SK-N-MC (cell line): ENCODE measurements around the gene ORMDL2.
A peak's percentile ranks its signal among the peaks of the same experiment; 100 is the strongest.

Experiments used
- DNase-seq: peaks from one replicate; pipeline ENCODE4 v3.0.0-alpha.2; 2011; ENCODE audit warnings: low read depth, low spot score
- H3K27ac ChIP-seq: fragments of 200-600 bp; sonication (generic); 2 replicates; pipeline ENCODE4 v1.5.1; 2016; ENCODE audit warnings: mixed run types
- H3K36me3 ChIP-seq: fragments of 200-600 bp; sonication (generic); 2 replicates; pipeline ENCODE4 v1.6.1; 2017; ENCODE audit warnings: antibody characterized with exemption, low read length, mixed read lengths; ENCODE audit not compliant: insufficient read depth
- H3K4me3 ChIP-seq: fragments of 200-600 bp; sonication (generic); 2 replicates; pipeline ENCODE4 v1.5.1; 2016
- H3K9ac ChIP-seq: fragments of 200-600 bp; sonication (generic); 2 replicates; pipeline ENCODE4 v1.8.0; 2017; ENCODE audit warnings: mixed run types, mixed read lengths; ENCODE audit not compliant: insufficient read length
- H3K9me3 ChIP-seq: fragments of 200-600 bp; sonication (generic); 2 replicates; pipeline ENCODE4 v1.6.1; 2017; ENCODE audit warnings: low read depth, mild to moderate bottlenecking, antibody characterized with exemption, low read length, moderate library complexity, mixed read lengths
- EZH2 ChIP-seq: fragments of 200-600 bp; sonication (generic); IDR thresholded peaks from one replicate; pipeline ENCODE4 v1.6.1; 2017; ENCODE audit warnings: antibody characterized with exemption
- FOXP2 ChIP-seq: optimal IDR thresholded peaks from 2 replicates; pipeline ENCODE3; 2011; ENCODE audit warnings: mild to moderate bottlenecking, moderate library complexity; ENCODE audit not compliant: insufficient read depth; ENCODE audit errors: extremely low read length, control extremely low read depth
- POLR2AphosphoS5 ChIP-seq: IDR thresholded peaks from 2 replicates; pipeline ENCODE4 v1.6.1; 2012; ENCODE audit warnings: mild to moderate bottlenecking, low read depth, low read length, borderline replicate concordance

The ORMDL2 gene

DNA sequence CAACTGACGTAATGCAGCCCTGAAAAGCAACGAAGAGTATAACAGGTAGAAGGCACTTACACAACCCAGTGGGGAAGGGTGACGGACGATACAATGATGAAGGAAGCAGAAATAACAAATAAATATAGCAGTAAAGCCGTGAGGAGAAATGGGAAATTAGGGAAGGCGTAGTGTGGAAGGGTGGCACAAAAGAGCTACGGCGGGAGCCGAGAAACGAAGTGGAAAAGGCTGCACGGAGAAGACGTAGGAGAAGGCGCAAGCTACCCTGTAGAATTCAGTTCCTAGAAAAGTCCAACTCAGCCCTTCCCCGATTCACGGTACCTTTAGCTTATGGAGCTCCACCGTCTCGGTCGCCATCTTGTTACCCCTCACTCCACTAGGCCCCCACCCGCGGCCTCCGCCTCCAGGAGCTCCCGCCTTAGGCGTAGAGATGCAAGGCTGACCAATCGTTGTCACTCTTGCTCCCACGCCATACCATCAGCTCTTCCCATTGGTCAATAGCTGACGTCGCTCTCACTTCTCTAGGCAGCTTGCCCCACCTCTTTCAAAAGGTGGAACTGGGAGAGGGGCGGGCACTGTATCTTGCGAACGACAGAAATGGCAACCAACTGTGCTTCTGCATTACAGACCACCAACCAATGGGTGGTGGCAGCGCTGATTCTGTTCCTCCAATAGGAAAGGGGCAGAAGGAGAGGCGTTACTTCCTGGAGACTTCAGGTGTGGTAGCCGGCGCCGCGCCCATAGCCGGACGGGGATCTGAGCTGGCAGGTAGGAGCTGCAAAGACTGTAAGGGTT lies at the start of gene ORMDL2, which contains the start of gene SARNP:
Gene ORMDL2, plus strand, starts transcription at position 697 of the 795 bp plus-strand sequence. CDS start 959 bp downstream, outside the sequence.
Gene SARNP, minus strand, starts transcription at position 380 of the 795 bp plus-strand sequence. Its CDS starts 23 bp downstream, at position 357.
- peak within 1 kb of the TSS; percentile 98 for H3K9ac ChIP-seq
- TF ChIP-seq FOXP2 (no peak), POLR2AphosphoS5 (peak; percentile 87)
- peak; percentile 99 for DNase-seq
- H3K9me3 ChIP-seq: no peaks in the 10 kb centered on the region
- peaks cover 63% of the 10 kb centered on the region for H3K36me3 ChIP-seq
- H3K4me3 ChIP-seq: peak within 1 kb of the TSS; percentile 99
- peak within 1 kb of the TSS; percentile 90 for H3K27ac ChIP-seq

GRCh38 chr12:55771736-55772135 lies 46.1 kb upstream of the ORMDL2 start:
- H3K36me3 ChIP-seq: peaks cover 52% of the 10 kb centered on the region
- TF ChIP-seq EZH2 (no peak), POLR2AphosphoS5 (no peak), FOXP2 (no peak)
- no peaks in the 10 kb centered on the region for H3K9me3 ChIP-seq
- no peak overlapping the region for H3K4me3 ChIP-seq
- H3K27ac ChIP-seq: no peak overlapping the region
- DNase-seq: no peak
- H3K9ac ChIP-seq: no peak overlapping the region

GRCh38 chr12:55777856-55778255 lies 40.0 kb upstream of the ORMDL2 start:
- no peak for TF ChIP-seq POLR2AphosphoS5
- no peak for TF ChIP-seq FOXP2
- no peak for TF ChIP-seq EZH2
- Histone ChIP-seq H3K4me3 (no peak overlapping the region), H3K27ac (no peak overlapping the region), H3K36me3 (peaks cover 71% of the 10 kb centered on the region), H3K9me3 (no peaks in the 10 kb centered on the region), H3K9ac (no peak overlapping the region)
- DNase-seq: no peak

GRCh38 chr12:55780685-55781084 lies 37.2 kb upstream of the ORMDL2 start:
- no peak for TF ChIP-seq FOXP2
- no peak for TF ChIP-seq POLR2AphosphoS5
- no peak for TF ChIP-seq EZH2
- no peak overlapping the region for H3K4me3 ChIP-seq
- no peak overlapping the region for H3K27ac ChIP-seq
- no peak for DNase-seq
- no peaks in the 10 kb centered on the region for H3K9me3 ChIP-seq
- no peak overlapping the region for H3K9ac ChIP-seq
- peaks cover 87% of the 10 kb centered on the region for H3K36me3 ChIP-seq

DNA sequence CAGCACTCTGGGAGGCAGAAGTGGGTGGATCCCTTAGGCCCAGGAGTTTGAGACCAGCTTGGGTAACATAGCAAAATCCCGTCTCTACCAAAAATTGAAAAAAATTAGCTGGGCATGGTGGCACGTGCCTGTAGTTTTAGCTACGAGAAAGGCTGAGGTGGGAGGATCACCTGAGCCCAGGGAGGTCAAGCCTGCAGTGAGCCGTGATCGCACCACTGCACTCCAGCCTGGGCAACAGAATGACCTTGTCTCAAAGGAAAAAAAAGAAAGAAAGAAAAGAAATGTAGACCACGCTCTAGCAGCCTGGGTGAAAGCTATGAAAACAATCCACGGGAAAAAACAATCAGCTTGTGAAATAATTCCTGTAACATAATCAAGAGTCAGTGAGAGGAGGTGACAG lies 29.3 kb upstream of the ORMDL2 start:
- Histone ChIP-seq H3K4me3 (no peak overlapping the region), H3K36me3 (peaks cover 95% of the 10 kb centered on the region), H3K9ac (no peak overlapping the region), H3K9me3 (no peaks in the 10 kb centered on the region), H3K27ac (no peak overlapping the region)
- DNase-seq: no peak
- no peak for TF ChIP-seq POLR2AphosphoS5
- TF ChIP-seq EZH2: no peak
- TF ChIP-seq FOXP2: no peak

DNA sequence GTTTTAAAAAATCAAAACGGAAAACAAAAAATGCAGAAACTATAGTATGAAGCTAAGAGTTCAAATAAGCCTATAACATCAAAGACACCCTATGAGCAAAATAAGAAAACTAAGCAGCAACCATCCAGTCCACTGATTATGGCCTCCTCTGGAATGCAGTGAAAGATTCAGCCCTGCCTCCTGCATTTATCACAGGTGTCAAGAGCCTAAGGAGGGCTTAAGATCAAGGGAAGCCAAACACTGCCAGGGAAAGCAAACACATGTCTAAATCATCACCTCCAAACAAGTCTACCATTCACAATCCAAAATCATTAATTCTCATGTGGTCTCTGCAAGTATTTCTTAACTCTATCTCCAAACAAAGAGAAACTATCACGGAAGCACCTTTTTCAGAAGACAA lies 28.7 kb upstream of the ORMDL2 start:
- no peak overlapping the region for H3K9ac ChIP-seq
- H3K36me3 ChIP-seq: peaks cover 95% of the 10 kb centered on the region
- TF ChIP-seq FOXP2: no peak
- TF ChIP-seq EZH2: no peak
- TF ChIP-seq POLR2AphosphoS5: no peak
- no peaks in the 10 kb centered on the region for H3K9me3 ChIP-seq
- no peak overlapping the region for H3K4me3 ChIP-seq
- no peak overlapping the region for H3K27ac ChIP-seq
- DNase-seq: no peak

DNA sequence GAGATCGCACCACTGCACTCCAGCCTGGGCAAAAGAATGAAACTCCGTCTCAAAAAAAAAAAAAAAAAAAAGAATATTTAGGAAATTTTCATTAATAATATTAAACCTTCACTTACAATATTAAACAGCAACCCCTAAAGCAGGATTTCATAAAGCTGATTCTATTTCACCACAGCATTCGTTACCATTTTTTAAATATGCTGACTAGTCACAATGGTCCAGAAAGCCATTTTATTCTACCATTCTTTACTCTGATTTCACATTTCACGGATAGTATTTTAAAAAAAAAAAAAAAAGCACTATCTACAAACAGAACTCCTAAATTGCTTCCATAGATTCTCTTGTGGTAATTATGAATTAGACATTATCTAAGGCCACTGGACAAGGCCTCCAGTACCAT lies 27.9 kb upstream of the ORMDL2 start:
- TF ChIP-seq POLR2AphosphoS5: no peak
- no peak for TF ChIP-seq FOXP2
- TF ChIP-seq EZH2: no peak
- H3K27ac ChIP-seq: no peak overlapping the region
- no peaks in the 10 kb centered on the region for H3K9me3 ChIP-seq
- no peak overlapping the region for H3K9ac ChIP-seq
- no peak overlapping the region for H3K4me3 ChIP-seq
- DNase-seq: no peak
- H3K36me3 ChIP-seq: peaks cover 95% of the 10 kb centered on the region

GRCh38 chr12:55795950-55796349 lies 21.9 kb upstream of the ORMDL2 start:
- TF ChIP-seq FOXP2 (no peak), POLR2AphosphoS5 (no peak), EZH2 (no peak)
- peaks cover 96% of the 10 kb centered on the region for H3K36me3 ChIP-seq
- no peak for DNase-seq
- no peaks in the 10 kb centered on the region for H3K9me3 ChIP-seq
- H3K4me3 ChIP-seq: no peak overlapping the region
- H3K9ac ChIP-seq: no peak overlapping the region
- no peak overlapping the region for H3K27ac ChIP-seq
